ENCODE measurements around the gene IGF1R. TPM values are rescaled to one million over a fixed set of nuclear protein-coding genes. Genes with fewer than 3 reads are reported as not detected.

The IGF1R gene
- total RNA-seq, 2 donors from 2014 or later: 35.0 to 37.0 TPM

DNA sequence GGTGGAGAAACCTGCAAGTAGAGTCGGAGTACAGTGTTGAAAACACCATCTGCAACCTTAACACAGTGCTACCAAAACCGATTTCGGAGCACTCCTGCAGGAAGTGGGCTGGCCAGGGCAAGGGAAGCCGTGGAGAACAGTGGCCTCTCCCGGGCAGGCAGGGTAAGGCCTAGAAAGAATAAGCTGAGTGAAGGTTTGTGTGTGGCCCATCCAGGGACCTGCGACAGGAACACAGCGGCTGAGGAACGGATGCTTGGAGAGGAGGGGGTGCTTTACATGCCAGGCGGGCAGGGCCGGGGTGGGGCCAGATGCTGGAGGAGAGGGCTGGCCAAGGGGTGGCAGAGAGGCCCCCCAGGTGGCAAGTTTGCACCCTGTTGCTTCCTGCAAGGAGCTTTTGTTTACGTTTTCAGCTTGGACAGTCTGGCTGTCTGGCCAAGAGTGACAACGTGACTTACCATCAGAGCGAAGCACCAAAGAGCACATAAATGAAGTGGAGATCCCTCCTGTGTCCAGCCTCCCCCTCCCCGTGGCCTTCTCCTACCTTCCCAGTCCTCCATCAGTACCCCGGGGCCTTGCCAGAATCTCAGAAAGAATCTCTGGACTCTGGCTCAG, 202.7 kb downstream of the IGF1R start:
- Histone ChIP-seq H3K9me3 (no peaks in the 10 kb centered on the region), H3K27me3 (no peaks in the 10 kb centered on the region), H3K9ac (ENCODE audit: low read depth in 2 of 2, low read length in 2 of 2) (peak overlapping the region in 1 of 2 donors; percentile 87), H3K4me1 (peaks cover 13% of the 10 kb centered on the region), H3K36me3 (no peaks in the 10 kb centered on the region), H3K4me3 (no peak overlapping the region), H3K27ac (peak overlapping the region; percentile 88)
- intact Hi-C loops (cut with DNase I): no loop called here
- TF ChIP-seq, protein P1, sequence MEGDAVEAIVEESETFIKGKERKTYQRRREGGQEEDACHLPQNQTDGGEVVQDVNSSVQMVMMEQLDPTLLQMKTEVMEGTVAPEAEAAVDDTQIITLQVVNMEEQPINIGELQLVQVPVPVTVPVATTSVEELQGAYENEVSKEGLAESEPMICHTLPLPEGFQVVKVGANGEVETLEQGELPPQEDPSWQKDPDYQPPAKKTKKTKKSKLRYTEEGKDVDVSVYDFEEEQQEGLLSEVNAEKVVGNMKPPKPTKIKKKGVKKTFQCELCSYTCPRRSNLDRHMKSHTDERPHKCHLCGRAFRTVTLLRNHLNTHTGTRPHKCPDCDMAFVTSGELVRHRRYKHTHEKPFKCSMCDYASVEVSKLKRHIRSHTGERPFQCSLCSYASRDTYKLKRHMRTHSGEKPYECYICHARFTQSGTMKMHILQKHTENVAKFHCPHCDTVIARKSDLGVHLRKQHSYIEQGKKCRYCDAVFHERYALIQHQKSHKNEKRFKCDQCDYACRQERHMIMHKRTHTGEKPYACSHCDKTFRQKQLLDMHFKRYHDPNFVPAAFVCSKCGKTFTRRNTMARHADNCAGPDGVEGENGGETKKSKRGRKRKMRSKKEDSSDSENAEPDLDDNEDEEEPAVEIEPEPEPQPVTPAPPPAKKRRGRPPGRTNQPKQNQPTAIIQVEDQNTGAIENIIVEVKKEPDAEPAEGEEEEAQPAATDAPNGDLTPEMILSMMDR (IDR thresholded peaks at IDR 0.05): peak; percentile 57
- peak; percentile 79 for DNase-seq

DNA sequence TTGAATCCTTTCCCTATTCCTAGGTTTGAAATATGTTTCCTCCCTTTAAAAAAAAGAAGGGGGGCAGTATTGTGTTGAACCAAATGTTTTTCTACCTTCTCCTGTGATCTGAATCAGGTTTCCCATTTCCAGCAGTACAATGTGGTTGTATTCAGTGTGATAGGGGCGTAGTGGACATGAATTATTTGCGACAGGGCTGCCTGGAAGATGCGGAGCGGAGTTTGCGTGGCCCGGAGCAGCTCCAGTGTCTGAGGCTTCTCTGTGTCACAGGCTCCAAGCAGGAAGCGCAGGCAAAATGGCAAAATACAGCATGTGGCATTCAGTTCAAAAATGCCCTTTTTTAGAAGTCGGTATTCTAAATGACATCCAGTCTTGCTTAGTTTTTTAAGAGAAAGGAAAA, 204.8 kb downstream of the IGF1R start:
- peak; percentile 95 for DNase-seq
- intact Hi-C loops (cut with DNase I): no loop called here
- no peaks in the 10 kb centered on the region for H3K36me3 ChIP-seq
- no peaks in the 10 kb centered on the region for H3K9me3 ChIP-seq
- H3K27ac ChIP-seq: peak overlapping the region; percentile 88
- peaks cover 17% of the 10 kb centered on the region for H3K4me1 ChIP-seq
- TF ChIP-seq, protein P1 (IDR thresholded peaks at IDR 0.05): no peak
- H3K27me3 ChIP-seq: no peaks in the 10 kb centered on the region
- peak overlapping the region; percentile 67 for H3K4me3 ChIP-seq
- H3K9ac ChIP-seq (ENCODE audit: low read depth in 2 of 2, low read length in 2 of 2): peak overlapping the region in 1 of 2 donors; percentile 87

- peak; percentile 55 for DNase-seq
- Histone ChIP-seq H3K27me3 (no peaks in the 10 kb centered on the region), H3K27ac (peak overlapping the region; percentile 88), H3K9ac (ENCODE audit: low read depth in 2 of 2, low read length in 2 of 2) (peak overlapping the region in 1 of 2 donors; percentile 87), H3K36me3 (no peaks in the 10 kb centered on the region), H3K9me3 (no peaks in the 10 kb centered on the region), H3K4me3 (peak overlapping the region; percentile 67), H3K4me1 (peaks cover 17% of the 10 kb centered on the region)
- TF ChIP-seq, protein P1 (IDR thresholded peaks at IDR 0.05): no peak
- intact Hi-C loops (cut with DNase I): no loop called here
Measured at GRCh38 chr15:98853617-98854420, 205.5 kb downstream of the IGF1R start.

- H3K27me3 ChIP-seq: no peaks in the 10 kb centered on the region
- H3K36me3 ChIP-seq: no peaks in the 10 kb centered on the region
- peak overlapping the region in 1 of 2 donors; percentile 87 for H3K9ac ChIP-seq (ENCODE audit: low read depth in 2 of 2, low read length in 2 of 2)
- H3K27ac ChIP-seq: no peak overlapping the region
- TF ChIP-seq, protein P1 (IDR thresholded peaks at IDR 0.05): no peak
- no peak overlapping the region for H3K4me3 ChIP-seq
- no peaks in the 10 kb centered on the region for H3K9me3 ChIP-seq
- intact Hi-C loops (cut with DNase I): no loop called here
- H3K4me1 ChIP-seq: peaks cover 17% of the 10 kb centered on the region
- DNase-seq: no peak
Measured at GRCh38 chr15:98854496-98854895, 206.2 kb downstream of the IGF1R start.

GRCh38 chr15:98855067-98855814, 206.9 kb downstream of the IGF1R start:
- TF ChIP-seq, protein P1 (IDR thresholded peaks at IDR 0.05): no peak
- Histone ChIP-seq H3K9me3 (no peaks in the 10 kb centered on the region), H3K4me3 (no peak overlapping the region), H3K4me1 (peaks cover 17% of the 10 kb centered on the region), H3K27me3 (no peaks in the 10 kb centered on the region), H3K9ac (ENCODE audit: low read depth in 2 of 2, low read length in 2 of 2) (no peak overlapping the region), H3K27ac (no peak overlapping the region), H3K36me3 (no peaks in the 10 kb centered on the region)
- intact Hi-C loops (cut with DNase I): no loop called here
- DNase-seq: no peak

Measured in colonic mucosa (tissue), 4 donors.